HepG2 (cell line): ENCODE results near the gene SHISA6. TPM values are rescaled to one million over a fixed set of nuclear protein-coding genes. Genes with fewer than 3 reads are reported as not detected.

Experiments used
- ATAC-seq: fragments of 200-7000 bp; cut with Tn5 transposase; 3 replicates; pipeline ENCODE4 v1.9.1; 2020; ENCODE audit warnings: mild to moderate bottlenecking, moderate library complexity
- BruUV-seq: library from RNA; stranded (reverse); fragments of 400-500 nt; replicated peaks from 2 replicates; lab custom pipeline; 2021; lab: Mats Ljungman, UMichigan
- CTCF ChIA-PET: fragments of 300-600 bp; formaldehyde crosslinking; extraction: SDS; loops from one replicate; lab custom pipeline; 2021; ENCODE audit warnings: low total read pairs, inconsistent platforms, low intra/inter-chr PET ratio; lab: Yijun Ruan, JAX
- POLR2A ChIA-PET: fragments of 350-600 bp; sonication (Branson Sonifier 250); formaldehyde crosslinking; loops from one replicate; lab custom pipeline; 2020; ENCODE audit warnings: antibody characterized with exemption, inconsistent platforms; lab: Yijun Ruan, JAX
- DNase-seq: peaks from one replicate; pipeline ENCODE4 v3.0.0-alpha.2; 2015; ENCODE audit warnings: low spot score
- FAIRE-seq: peaks from 3 replicates; lab custom pipeline; 2011; peaks lifted over from hg19 to GRCh38; lab: Jason Lieb, UNC
- H2AFZ ChIP-seq: one replicate; pipeline ENCODE4 v1.6.1; 2011; ENCODE audit warnings: low read length, inconsistent platforms
- H3K27ac ChIP-seq: fragments of 300-600 bp; 3 replicates; pipeline ENCODE4 v1.8.0; 2011; ENCODE audit warnings: mixed run types, mild to moderate bottlenecking, mixed read lengths, low read length, inconsistent platforms; ENCODE audit not compliant: insufficient read depth; ENCODE audit errors: extremely low read length
- H3K27me3 ChIP-seq, 2 experiments: fragments of 200-600 bp in 1 of 2; 2 replicates in 1 of 2; 3 replicates in 1 of 2; pipeline versions ENCODE4 v1.6.0 to v1.8.0; 2011; ENCODE audit warnings: low read length in 2 of 2, mild to moderate bottlenecking in 2 of 2, moderate library complexity in 2 of 2, inconsistent platforms in 1 of 2; ENCODE audit not compliant: insufficient read depth in 2 of 2, control insufficient read depth in 1 of 2
- H3K36me3 ChIP-seq, 2 experiments: fragments of 200-600 bp in 1 of 2; replicated peaks in 1 of 2; 2 replicates in 1 of 2; 3 replicates in 1 of 2; pipeline versions ENCODE4 v1.5.1 to v1.8.0; 2011; ENCODE audit warnings: low read length in 2 of 2, inconsistent platforms in 1 of 2; ENCODE audit not compliant: insufficient read depth in 2 of 2, control insufficient read depth in 1 of 2
- H3K4me1 ChIP-seq: 2 replicates; pipeline ENCODE4 v1.5.1; 2012; ENCODE audit warnings: low read length, inconsistent platforms; ENCODE audit not compliant: insufficient read depth
- H3K4me2 ChIP-seq: 2 replicates; pipeline ENCODE4 v1.6.0; 2011; ENCODE audit warnings: low read depth, low read length, inconsistent platforms
- H3K4me3 ChIP-seq, 3 experiments: fragments of 200-600 bp in 1 of 3; sonication (generic), shearing (Covaris generic) in 1 of 3; replicated peaks in 1 of 3; 2 replicates each; pipeline ENCODE4 v1.5.1; 2011 to 2016; ENCODE audit warnings: low read length in 3 of 3, inconsistent platforms in 2 of 3, low read depth in 2 of 3, mild to moderate bottlenecking in 2 of 3, control low read depth in 1 of 3, mixed read lengths in 1 of 3; ENCODE audit not compliant: insufficient read depth in 1 of 3
- H3K79me2 ChIP-seq: one replicate; pipeline ENCODE4 v1.6.1; 2011; ENCODE audit warnings: low read length, inconsistent platforms; ENCODE audit not compliant: insufficient read depth
- H3K9ac ChIP-seq: 2 replicates; pipeline ENCODE4 v1.6.0; 2011; ENCODE audit warnings: mild to moderate bottlenecking, low read depth, low read length, inconsistent platforms; ENCODE audit not compliant: insufficient read depth
- H3K9me3 ChIP-seq: 2 replicates; pipeline ENCODE4 v1.5.1; 2012; ENCODE audit warnings: mild to moderate bottlenecking, low read length
- H4K20me1 ChIP-seq: 2 replicates; pipeline ENCODE4 v1.6.0; 2011; ENCODE audit warnings: inconsistent platforms, mild to moderate bottlenecking, low read length, moderate library complexity; ENCODE audit not compliant: insufficient read depth
- DZIP1 ChIP-seq: sonication (generic); formaldehyde crosslinking; IDR thresholded peaks from 2 replicates; pipeline ENCODE4 v1.5.0; 2020; ENCODE audit warnings: mild to moderate bottlenecking, missing genetic modification reagents
- KLF16 ChIP-seq, 2 experiments: sonication (generic) in 1 of 2; formaldehyde crosslinking in 1 of 2; IDR thresholded peaks; 2 replicates each; pipeline versions ENCODE4 v1.6.1 to v1.8.0; 2016 to 2023; ENCODE audit warnings: missing genetic modification reagents in 2 of 2, missing compliant biosample characterization in 1 of 2
- MTF1 ChIP-seq: sonication (generic); formaldehyde crosslinking; IDR thresholded peaks from 2 replicates; pipeline ENCODE4 v1.5.0; 2020; ENCODE audit warnings: missing genetic modification reagents
- MYNN ChIP-seq: sonication (generic); formaldehyde crosslinking; IDR thresholded peaks from 2 replicates; pipeline ENCODE4 v1.4.0; 2020; ENCODE audit warnings: mild to moderate bottlenecking, low read depth, missing genetic modification reagents
- SPEN ChIP-seq: sonication (generic); formaldehyde crosslinking; IDR thresholded peaks from 2 replicates; pipeline ENCODE4 v1.5.1; 2020; ENCODE audit warnings: low read depth, mild to moderate bottlenecking, missing genetic modification reagents
- ZBTB7B ChIP-seq: sonication (generic); formaldehyde crosslinking; IDR thresholded peaks from 2 replicates; pipeline ENCODE4 v1.4.0; 2020; ENCODE audit warnings: missing genetic modification reagents
- ZKSCAN5 ChIP-seq: sonication (generic); formaldehyde crosslinking; IDR thresholded peaks from 2 replicates; pipeline ENCODE4 v1.5.1; 2020; ENCODE audit warnings: mild to moderate bottlenecking, missing genetic modification reagents
- ZNF282 ChIP-seq: fragments of 450-650 bp; IDR thresholded peaks from 2 replicates; pipeline ENCODE4 v1.6.1; 2018; ENCODE audit not compliant: partially characterized antibody
- ZNF30 ChIP-seq: sonication (generic); formaldehyde crosslinking; IDR thresholded peaks from 2 replicates; pipeline ENCODE4 v1.5.0; 2020; ENCODE audit warnings: mild to moderate bottlenecking, missing genetic modification reagents
- ZNF337 ChIP-seq: sonication (generic); formaldehyde crosslinking; IDR thresholded peaks from 2 replicates; pipeline ENCODE4 v1.5.1; 2020; ENCODE audit warnings: missing genetic modification reagents, low read depth, mild to moderate bottlenecking, borderline replicate concordance
- ZNF678 ChIP-seq: sonication (generic); formaldehyde crosslinking; IDR thresholded peaks from 2 replicates; pipeline ENCODE4 v1.4.0; 2020; ENCODE audit warnings: mild to moderate bottlenecking, missing genetic modification reagents
- ZNF816 ChIP-seq: sonication (generic); formaldehyde crosslinking; IDR thresholded peaks from 2 replicates; pipeline ENCODE4 v1.8.0; 2022; ENCODE audit warnings: missing genetic modification reagents, mild to moderate bottlenecking, borderline replicate concordance
- ZSCAN22 ChIP-seq: sonication (generic); formaldehyde crosslinking; IDR thresholded peaks from 2 replicates; pipeline ENCODE4 v1.4.0; 2020; ENCODE audit warnings: mild to moderate bottlenecking, missing genetic modification reagents
- WGBS: methylation state at CpG from one replicate; pipeline ENCODE4 v1.1.6; 2017; ENCODE audit warnings: low lambda C conversion rate; 5-methylcytosine and 5-hydroxymethylcytosine counted together
- in situ Hi-C: cut with HindIII; loops from 2 replicates; pipeline ENCODE4 v1.10.0; 2017; ENCODE audit warnings: low pct_unique_long_range_greater_than_20kb; ENCODE audit not compliant: extremely low pct_ligation_motif_present
- intact Hi-C: fragments of 100-400 bp; cut with micrococcal nuclease; formaldehyde crosslinking; loops from one replicate; pipeline ENCODE4 v1.10.0; 2022; ENCODE audit not compliant: unreplicated experiment
- polyA plus RNA-seq, 8 experiments: library from polyadenylated mRNA; depleted of rRNA in 3 of 8; stranded (reverse) in 7 of 8; unstranded in 1 of 8; fragments of >200 nt; fragmentation: Illumina TruSeq in 4 of 8; extraction: Trizol in 4 of 8; gene quantifications; 2 replicates each; pipeline versions ENCODE4 v1.2.1 to v1.2.3, GENCODE V29; 2011 to 2016; ENCODE audit warnings: low read depth in 4 of 8, missing spikeins in 1 of 8, mixed read lengths in 1 of 8; ENCODE audit not compliant: insufficient read depth in 1 of 8
- total RNA-seq, 5 experiments: library from RNA; depleted of rRNA; stranded (reverse); fragments of >200 nt; fragmentation: Illumina TruSeq; extraction: Trizol; gene quantifications; 2 replicates each; pipeline ENCODE4 v1.2.3, GENCODE V29; 2016; ENCODE audit warnings: low read depth in 1 of 5

Gene SHISA6
- total and polyA plus RNA-seq, 2 of the 13 experiments (the other 11 are each of a cell fraction or from before 2014, with no cell fraction given), result not detected

- Histone ChIP-seq H3K9ac (no peak overlapping the region), H3K27ac (no peak overlapping the region), H3K4me1 (no peaks in the 10 kb centered on the region), H3K79me2 (no peaks in the 10 kb centered on the region), H3K9me3 (no peaks in the 10 kb centered on the region), H2AFZ (no peak overlapping the region)
- FAIRE-seq (no peak), ATAC-seq (no peak)
- CTCF ChIA-PET, result no interaction called here
- TF ChIP-seq ZNF337 (CRISPR knock-in tag) (no peak), ZBTB7B (CRISPR knock-in tag) (no peak), ZKSCAN5 (CRISPR knock-in tag) (no peak), ZSCAN22 (CRISPR knock-in tag) (no peak), MTF1 (CRISPR knock-in tag) (no peak), SPEN (CRISPR knock-in tag) (no peak), DZIP1 (CRISPR knock-in tag) (no peak), ZNF678 (CRISPR knock-in tag) (no peak), KLF16 (CRISPR knock-in tag; IDR thresholded peaks at IDR 0.05) (no peak), ZNF282 (no peak), ZNF816 (CRISPR knock-in tag) (no peak), ZNF30 (no peak), MYNN (CRISPR knock-in tag) (no peak)
- TF ChIP-seq, all 625 proteins: peak for 0
- H4K20me1 ChIP-seq, result no peaks in the 10 kb centered on the region
- WGBS, result 41% methylated on average over 4 of the region's 4 CpGs
- no peaks in the 10 kb centered on the region for H3K27me3 ChIP-seq
- no TSS peak for BruUV-seq
- no peak overlapping the region for H3K4me2 ChIP-seq
- intact Hi-C loops, result no loop called here
- in situ Hi-C loops, result no loop called here
- no peak for DNase-seq
- POLR2A ChIA-PET, result no interaction called here
- no peak overlapping the region for H3K4me3 ChIP-seq
- H3K36me3 ChIP-seq, result no peaks in the 10 kb centered on the region
Observed at GRCh38 chr17:11514981-11515680, 274.1 kb downstream of the SHISA6 start.
